ENCODE data around the gene HPCAL1.

DNA sequence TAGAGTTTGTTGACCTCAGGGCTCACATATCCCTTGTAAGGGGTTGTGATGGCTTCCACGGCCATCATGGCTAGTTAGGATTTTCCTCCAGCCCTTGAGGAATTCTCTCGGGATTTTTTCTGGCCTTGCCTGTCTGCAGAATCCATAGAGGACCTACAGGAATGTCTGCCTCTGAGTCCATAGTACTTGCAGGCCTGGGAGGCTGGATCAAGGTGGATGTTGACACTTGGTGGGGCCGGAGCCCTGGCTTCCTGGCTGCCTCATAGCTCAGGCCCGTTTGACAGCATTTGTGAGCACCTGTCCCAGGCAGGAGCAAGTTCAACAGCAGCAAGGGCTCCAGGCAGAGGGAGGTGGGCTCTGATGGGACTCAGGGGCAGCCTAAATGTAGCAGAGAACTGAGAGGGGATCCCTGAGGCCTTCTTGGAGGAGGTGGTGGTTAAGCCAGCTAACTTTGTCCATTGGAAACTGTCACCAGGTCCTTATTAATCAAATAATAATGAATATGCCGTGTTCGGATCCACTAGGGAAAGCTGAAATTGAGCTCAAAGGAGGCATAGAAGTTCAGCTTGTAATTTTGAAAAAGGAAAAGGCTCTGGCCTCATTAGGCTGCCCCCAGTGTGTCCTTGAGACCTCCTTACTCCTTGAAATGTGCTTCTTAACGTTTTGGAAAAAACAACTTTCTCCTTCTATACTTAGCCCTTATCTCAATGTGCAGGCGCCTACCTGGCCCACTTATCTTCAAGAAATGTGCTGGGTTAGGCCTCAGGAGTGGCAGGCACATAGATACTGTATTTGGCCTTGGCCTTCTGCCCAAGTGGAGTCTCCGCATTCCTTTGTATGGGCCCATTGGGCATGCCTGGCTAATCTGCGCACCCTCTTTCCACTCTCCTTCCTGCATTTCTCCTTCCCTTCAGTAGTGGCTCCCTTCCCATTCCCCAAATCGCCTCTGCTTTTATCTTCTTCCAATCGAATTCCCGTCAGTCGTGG, 66.9 kb downstream of the HPCAL1 start:
- TF ChIP-seq, protein P1, sequence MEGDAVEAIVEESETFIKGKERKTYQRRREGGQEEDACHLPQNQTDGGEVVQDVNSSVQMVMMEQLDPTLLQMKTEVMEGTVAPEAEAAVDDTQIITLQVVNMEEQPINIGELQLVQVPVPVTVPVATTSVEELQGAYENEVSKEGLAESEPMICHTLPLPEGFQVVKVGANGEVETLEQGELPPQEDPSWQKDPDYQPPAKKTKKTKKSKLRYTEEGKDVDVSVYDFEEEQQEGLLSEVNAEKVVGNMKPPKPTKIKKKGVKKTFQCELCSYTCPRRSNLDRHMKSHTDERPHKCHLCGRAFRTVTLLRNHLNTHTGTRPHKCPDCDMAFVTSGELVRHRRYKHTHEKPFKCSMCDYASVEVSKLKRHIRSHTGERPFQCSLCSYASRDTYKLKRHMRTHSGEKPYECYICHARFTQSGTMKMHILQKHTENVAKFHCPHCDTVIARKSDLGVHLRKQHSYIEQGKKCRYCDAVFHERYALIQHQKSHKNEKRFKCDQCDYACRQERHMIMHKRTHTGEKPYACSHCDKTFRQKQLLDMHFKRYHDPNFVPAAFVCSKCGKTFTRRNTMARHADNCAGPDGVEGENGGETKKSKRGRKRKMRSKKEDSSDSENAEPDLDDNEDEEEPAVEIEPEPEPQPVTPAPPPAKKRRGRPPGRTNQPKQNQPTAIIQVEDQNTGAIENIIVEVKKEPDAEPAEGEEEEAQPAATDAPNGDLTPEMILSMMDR (IDR thresholded peaks at IDR 0.05): no peak
- TF ChIP-seq POLR2A (IDR thresholded peaks at IDR 0.05): no peak

Measured in adrenal gland (tissue), 5 donors.